NCI-H2029 treated with DMSO at 0.1 percent for 48 hours (cell line): Measurements from ENCODE around the gene CRB2.

ENCODE experiments used
- DNase-seq: peaks from one replicate; lab custom pipeline; 2025; lab: John Stamatoyannopoulos, UW

CRB2 gene

DNA sequence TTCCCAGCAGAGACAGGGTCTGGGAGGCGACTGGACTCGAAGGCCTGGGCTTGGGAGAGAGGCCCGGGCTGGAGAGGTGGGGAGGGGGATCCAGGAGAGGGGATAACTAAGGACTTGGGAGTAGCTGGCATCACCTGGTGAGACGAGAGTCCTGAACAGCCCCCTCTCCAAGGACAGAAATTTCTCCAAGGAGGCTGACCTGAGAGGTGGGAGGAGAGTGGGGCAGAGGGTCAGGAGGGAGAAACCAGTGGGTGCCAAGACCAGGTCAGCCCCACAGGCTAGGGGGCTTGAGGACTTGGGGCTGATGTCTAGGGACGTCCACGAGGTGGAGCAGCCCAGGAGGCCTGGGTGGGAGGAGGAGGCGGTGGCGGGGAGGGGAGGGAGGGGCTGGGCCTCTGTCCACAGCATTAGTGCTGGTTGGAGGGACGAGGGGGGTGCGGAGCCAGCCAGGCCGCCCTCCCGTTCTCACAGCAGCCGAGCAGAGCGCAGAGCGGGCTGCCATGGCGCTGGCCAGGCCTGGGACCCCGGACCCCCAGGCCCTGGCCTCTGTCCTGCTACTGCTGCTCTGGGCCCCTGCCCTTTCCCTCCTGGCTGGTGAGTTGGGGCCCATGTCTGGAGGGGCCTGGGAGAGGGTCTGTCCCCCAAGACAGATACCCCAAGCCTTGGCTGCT, at the start of gene CRB2:
Gene CRB2 (plus strand): TSS at position 437 of the 671 bp plus-strand sequence. CDS start 64 bp downstream, at position 501.
- no peak for DNase-seq

DNA sequence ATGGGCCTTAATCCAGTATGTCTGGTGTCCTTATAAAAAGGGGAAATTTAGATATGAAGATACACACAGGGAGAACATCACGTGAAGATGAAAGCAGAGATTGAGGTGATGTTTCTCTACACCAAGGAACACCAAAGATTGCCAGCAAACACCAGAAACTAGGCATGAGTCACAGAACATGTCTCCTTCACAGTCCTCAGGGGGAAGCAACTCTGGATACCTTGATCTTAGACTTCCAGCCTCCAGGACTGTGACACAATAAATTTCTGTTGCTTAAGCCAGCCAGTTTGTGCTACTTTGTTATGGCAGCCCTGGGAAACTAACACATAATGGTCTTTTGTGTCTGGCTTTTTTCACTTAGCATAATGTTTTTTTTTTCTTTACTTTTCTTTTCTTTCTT, 46.4 kb upstream of the CRB2 start:
- no peak for DNase-seq

DNA sequence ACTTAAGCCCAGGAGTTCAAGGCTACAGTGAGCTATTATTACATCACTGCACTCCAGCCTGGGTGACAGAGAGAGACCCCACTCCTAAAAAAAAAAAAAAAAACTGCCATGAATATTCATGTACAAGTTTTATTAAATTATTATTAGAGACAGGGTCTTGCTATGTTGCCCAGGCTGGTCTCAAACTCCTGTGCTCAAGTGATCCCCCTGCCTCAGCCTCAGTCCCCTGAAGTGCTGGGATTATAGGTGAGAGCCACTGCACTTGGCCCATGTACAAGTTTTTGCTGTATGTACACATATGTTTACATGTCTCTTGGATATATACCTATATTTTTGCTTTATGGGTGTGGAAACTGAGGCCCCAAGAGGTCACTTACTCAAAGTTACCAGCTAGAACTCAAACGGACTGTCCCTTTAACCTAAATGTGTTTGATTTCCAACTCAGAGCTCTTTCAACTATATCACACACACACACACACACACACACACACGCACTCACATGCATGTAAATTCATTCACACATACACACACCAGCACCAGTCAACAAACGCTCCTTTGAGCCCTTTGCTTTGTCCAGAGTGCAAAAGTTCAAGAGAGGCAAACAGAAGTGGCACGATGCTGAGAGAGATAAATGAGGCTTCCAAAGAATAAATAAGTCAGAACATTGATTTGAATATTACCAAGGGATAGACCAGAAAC, 45.3 kb upstream of the CRB2 start:
- no peak for DNase-seq

DNA sequence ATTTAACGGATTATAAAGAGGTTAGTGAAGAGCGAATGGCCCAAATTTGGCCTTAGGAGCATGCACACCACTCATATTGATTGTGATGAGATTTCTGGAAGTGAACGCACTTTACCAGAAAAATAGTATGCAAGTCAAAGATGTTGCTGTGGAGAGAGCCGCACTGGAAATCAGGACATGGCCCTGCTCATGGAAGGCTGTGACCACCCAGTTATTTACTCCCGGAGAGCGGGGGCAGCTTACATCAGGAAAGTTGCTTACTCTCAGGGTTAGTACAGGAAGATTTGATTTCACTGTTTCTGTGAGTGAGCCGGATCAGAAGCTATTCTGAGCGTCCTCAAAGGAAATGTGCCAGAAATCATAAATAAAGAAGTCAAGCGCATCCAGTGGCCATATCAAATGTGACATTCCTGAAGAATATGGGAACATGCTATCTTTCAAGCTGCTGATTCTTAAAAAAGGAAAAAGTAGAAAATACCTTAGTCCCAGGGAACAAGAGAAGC, 44.7 kb upstream of the CRB2 start:
- DNase-seq: no peak

DNA sequence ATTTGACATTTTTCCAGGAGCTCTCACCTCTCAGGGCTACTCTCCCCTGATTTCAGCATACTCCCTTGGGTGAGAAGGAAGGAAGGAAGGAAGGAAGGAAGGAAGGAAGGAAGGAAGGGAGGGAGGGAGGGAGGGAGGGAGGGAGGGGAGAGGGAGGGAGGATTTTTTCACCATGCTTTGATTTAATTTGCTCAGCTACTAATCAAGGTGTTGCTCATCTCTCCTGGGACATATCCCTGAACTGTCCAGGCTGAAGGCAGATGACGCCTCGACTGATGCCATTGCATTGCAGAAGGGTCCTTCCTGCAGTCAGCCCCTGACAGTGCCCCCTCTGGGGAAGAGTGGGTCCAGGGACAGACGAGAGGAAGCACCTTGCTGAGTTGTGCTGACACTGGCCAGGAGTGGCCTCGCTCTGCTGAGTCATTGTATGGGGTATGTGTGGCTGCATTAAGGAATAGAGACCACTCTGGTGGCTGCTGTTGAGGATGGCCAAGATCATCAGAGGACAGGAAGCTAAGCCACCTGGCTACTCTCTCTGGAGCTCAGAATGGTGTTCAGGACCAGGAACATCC, 43.6 kb upstream of the CRB2 start:
- DNase-seq: no peak

DNA sequence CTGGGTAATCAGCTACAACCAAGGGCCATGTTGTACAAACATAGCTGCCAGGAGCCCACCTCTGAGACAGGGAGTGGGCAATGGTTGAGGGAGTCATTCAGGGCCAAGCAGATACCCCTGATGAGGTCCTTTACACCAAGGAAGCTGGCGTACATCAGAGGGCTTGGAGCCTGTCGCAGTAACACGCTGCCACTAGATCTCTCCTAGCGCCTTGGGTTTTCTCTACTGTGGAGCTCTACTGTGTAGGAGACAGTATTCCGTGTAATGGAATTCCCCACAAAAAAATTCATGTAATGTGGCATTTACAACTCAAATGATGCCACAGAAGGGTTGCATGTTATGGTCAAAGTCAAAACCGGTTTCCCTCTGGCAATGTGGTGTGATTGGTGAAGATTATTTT, 41.4 kb upstream of the CRB2 start:
- no peak for DNase-seq

DNA sequence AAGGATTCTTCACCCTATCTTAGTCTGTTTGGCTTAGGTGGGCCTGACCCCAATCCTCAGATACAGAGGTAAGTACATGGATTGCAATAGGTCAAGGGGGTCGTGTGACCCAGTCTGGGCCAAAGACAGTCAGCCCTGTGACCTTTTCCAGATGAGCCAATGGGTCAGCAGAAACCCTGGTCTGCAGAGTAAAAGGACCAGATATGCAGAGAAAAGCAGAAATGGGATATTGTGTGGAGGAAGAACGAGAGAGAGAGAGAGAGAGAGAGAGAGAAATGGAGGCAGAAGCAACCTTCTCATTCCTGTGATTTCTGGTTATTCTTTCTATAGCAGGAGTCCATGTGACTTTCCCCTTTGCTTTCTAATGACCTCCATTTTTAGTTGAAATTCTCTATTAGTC, 40.4 kb upstream of the CRB2 start:
- DNase-seq: no peak

DNA sequence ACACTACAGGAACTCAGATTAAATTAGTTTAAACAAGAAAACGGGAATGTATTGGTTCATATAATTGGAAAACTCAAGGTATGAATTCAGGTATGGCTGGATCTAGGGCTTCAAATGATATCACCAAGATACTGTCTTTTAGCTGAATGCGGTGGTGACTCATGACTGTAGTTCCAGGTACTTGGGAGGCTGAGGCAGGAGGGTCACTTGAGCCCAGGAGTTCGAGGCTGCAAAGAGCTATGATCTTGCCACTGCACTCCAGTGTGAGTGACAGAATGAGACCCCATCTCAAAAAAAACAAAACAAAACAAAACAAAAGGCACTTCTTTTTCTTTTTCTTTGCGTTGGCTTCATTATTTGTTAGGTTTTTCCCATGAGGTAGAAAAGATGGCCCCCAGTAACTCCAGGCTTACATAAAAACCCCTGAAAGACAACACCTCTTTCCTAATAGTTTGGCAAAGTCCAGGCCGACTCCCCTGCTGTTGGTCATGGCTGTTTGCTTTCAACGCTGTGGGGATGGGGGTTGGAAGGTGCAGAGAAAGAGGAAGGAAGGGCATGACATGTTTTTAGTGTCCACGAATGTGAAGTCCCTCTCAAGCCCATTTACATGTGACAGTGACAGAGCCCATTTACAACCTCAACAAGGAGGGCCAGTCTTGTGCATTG, 39.8 kb upstream of the CRB2 start:
- no peak for DNase-seq

DNA sequence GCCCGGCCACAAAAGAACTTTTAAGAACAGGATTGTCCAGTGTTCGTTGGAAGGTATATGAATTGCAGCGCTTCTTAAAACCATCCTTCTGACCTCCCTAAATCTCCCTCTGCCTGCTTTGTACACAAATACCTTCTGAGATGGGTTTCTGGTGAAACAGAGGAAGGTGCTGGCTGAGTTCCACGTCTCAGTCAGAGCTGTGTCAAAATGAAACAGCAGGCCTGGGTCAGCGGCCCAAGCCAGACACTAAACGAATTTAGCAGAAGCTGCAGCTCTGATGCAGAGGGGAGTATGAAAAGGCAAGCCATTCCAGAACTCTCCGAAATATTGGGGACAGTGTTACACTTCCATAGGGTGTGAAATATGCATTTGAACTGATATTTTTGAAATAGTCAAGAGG, 37.8 kb upstream of the CRB2 start:
- DNase-seq: no peak

DNA sequence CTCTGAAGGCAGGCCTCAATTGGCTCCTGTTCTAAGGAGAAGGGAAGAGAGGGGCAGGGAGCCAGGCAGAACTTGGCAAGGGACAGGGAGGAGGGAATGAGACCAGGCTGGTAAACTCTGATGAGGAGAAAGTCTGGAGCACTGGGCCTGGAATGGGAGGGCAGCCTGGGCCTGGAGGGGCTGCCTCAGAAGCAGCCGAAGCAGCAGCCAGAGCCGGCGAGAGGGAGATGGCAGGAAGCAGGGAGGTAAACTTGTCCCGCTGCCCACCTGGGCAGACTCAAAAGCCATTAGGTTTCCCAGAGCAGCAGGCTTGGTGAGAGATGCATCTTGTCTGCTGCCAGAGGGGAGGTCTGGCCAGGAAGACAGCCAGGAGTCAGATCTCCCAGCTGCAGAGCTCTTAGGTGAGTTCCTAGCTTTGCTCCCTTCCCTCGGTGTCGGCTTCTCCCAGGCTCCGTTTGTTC, 37.0 kb upstream of the CRB2 start:
- DNase-seq: no peak

DNA sequence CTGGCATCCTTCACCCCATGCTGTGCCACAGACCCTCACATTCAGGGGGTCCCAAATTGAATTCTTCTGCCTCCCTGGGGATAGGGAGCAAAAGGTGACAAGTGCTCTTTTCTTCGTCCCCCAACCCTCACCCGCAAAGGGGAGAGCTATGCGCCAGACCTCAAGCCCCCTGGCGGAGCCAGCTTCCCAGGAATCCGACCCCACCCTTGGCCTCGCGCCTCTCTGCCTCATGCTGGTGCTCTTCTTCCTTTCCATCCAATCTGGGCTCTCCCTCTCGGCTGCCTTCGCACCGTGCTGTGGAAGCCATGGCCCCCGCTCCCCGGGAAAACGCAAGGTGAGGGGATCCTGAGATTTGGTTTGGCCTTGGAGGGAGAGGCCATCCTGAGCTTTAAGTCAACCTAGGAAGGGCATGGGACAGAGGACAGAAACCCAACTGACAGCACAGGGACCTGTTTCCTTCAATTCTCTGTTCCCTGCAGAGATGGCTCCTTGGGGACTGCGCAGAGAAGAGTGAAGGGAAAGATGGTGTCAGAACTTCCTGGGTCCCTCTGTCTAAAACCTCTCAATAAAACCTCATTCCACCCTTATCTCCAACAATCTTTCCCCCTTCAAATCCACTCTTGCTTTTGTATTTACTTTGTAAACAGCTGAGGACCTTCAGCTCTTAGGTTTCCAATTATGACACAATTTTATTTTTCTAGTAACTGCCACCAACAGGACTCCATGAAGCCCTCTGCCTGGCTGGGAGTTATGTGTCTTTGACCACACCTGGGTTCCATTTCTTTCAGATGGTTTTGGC, 36.3 kb upstream of the CRB2 start:
- DNase-seq: no peak

DNA sequence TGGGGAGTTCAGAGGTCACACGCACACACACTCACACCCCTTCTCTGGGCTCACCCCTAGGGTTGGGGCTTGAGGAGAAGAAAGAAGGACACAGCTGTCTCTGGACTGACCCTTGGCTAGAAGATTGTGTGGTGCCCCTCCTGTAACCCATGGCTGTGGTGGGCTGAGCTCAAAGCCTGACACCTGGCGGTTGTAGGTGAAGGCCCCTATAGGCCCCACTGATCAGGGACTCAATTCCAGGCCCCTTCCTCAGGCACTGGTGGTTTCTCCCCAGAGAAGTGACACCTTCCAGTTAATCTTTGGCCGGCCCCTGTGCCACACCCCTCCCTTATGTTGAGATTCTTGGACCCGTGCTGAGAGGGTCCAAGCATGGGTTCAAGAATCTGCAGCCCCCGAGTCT, 35.2 kb upstream of the CRB2 start:
- no peak for DNase-seq

DNA sequence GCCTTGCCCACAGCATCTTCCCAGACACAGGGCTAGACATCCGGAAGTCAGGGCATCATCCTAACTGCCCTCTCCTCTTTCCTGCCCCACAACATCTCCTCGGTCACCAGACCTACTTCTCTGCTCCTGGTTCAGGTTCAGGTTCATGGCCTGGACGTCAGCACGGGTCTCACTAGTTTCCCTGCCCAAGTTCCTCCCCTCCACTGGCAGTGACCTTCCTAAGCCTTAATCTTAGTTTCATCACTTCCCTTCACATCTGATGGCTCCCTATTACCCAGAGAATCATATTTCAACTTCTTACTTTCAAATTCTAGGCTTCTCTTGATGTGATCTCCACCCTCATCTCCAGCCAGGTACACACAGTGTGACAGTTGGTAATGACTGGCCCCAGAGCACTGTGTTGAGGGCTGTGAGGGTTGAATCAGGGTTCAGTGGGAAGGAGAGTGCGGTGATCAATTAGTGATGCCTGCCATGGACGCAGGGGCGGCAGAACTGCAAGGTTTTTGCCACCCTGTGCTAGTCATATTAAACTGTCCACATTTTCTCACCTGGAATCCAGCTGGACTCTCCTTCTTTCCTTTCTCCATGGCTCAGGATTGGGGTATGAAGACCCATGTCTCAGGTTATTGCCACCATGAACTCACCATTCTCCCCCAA, 34.3 kb upstream of the CRB2 start:
- DNase-seq: no peak

DNA sequence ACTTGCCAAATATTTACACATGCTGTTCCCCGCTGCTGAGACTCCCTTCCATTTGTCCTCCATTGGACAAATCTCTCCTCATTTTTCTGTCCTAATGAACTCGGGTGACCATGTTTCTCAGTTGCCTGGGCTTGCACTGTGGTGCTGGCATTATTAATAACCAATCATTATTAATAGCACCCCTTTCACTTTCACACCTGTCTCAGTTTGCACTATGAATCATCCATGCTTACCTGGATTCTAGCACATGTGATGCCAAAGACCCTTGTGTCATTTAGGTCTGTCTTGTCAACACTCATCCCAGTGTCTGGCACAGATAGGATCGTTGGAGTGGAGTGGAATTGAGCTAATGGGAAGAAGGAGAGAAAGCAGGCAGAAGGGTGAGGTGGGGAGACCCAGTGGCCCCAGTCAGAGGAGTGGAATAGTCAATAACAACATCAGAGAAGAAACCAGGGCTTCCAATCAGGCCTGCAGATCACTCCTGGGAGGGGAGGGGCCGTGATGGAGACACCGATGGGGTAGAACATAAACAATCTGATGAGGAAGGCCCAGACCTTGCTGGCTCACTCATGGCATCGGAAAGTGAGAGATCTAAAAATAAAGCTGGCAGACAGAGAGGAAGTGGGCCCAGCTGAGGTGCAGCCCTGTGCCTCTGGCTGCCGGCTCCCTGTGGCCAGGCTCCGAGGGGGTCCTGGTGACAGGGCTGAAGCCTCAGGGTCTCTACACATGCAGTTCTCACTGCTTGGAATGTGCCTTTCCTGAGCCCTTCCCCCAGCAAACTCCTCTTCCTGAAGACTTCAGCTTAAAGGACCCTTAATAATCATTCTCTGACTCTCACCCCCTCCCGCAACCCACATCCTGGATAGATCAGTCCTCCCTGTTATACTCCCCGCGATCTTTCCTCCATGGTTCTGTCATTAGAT, 33.5 kb upstream of the CRB2 start:
- DNase-seq: no peak

DNA sequence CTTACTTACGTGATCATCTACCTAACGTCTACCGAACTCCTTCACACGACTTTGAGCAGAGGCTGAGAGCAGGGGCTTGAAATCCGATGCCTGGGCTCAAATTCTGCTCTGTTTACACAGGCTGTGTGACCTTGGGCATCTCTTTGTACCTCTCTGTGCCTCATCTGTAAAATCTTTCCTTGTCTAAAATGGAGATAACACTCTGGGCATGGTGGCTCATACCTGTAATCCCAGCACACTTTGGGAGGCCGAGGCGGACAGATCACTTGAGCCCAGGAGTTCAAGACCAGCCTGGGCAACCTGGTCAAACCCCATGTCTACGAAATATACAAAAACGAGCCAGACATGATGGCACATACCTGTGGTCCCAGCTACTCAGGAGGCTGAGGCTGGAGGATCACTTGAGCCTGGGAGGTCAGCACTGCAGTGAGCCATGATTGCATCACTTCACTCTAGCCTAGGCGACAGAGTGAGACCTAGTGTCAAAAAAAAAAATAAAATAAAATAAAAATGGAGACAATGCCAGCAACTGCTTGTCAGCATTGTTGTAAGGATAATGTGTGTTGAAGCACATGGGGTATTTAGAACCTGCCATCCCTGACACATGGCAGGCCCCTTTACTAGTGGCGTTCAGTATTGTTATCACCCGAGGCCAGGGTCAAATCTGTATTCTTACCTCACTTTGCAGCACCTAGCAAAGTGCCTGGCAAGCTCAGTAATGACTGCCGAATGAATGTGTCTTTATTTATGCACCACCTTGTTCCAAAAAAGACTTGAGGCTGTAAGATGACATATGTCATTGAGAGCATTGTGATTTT, 32.6 kb upstream of the CRB2 start:
- no peak for DNase-seq

DNA sequence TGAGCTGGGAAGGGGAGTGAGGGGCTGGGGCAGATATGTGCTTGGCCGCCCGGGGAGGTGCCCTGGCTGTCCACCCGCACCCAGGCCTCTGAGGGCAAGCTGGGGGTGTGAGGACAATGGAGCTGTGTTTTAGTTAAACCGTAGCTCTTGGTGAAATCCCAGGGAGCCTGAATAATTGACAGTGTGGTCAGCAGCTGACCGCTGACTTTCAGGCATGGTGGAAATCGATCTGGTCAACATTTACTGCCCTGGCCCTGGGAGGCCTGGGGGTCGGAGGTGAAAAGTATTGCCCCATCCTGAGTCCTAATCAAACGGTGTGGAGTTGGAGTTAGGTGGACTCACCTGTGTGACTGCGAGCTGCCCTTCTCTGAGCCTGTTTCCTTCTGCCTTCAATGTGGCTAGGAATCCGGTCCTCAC, 31.2 kb upstream of the CRB2 start:
- no peak for DNase-seq

DNA sequence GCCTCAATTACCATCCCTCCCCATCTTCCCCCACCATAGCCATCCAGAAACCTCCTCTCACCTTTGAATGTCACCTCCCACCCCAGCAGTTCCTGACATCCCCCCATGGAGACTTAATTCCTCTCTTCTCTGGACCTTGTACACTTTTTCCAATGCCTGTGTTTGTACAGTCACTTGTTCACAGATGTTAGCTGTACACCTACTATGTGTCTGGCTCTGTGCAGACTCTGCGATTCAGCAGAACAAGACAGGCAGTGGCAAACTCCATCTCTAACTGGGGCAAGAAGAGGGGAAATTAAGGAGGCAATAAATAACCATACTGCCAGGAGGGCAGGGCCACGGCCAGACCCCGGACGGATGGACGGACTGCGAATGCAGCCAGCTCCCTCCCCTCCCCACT, 29.8 kb upstream of the CRB2 start:
- no peak for DNase-seq

DNA sequence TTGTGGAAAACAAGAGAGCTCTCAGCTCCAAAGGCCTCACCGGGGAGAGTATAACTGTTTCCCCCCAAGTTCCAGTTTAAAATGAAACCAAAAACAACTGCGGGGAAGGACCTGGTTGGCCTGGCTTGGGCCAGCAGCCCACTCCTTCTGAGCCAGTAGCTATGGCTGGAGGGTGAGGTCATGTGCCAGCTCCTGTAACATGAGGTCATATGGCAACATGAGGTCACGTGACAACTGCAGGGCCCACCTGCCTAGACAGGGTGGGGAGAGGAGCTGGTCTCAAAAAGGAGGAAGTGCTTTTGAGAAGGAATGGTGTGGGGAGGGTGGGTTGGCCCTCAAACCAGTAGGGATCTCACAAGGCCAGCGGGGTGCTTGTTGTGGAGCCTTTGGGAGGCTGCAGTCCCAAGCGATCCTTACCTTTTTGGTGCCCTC, 29.3 kb upstream of the CRB2 start:
- no peak for DNase-seq

DNA sequence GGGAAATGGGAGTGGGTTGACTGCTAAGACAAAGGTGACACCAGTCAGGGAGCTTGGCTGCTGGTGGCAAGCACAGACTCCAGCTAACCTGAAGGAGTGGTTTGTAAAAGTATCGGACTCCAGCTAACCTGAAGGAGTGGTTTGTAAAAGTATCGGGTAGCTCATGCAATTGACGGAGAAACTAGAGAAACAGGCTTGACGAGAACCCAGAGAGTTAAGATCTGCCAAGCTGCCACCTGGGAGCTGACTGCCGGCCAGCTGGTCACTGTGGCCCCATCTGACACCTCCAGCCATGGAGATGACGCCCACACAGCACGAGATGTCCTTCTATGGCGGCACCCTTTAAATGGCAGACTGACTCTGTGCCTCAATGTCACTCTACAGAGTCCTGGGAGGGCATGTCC, 28.3 kb upstream of the CRB2 start:
- no peak for DNase-seq
